H1 (cell line): ENCODE results near the gene ZNF689. TPM values are rescaled to one million over a fixed set of nuclear protein-coding genes. Genes with fewer than 3 reads are reported as not detected.

Source experiments
- CTCF ChIA-PET: fragments of 300-600 bp; sonication (Branson Sonifier 250); formaldehyde crosslinking; loops from one replicate; lab custom pipeline; 2021; ENCODE audit not compliant: partially characterized antibody; lab: Charles Lee
- POLR2A ChIA-PET: fragments of 300-600 bp; sonication (Branson Sonifier 250); formaldehyde crosslinking; loops from one replicate; lab custom pipeline; 2021; ENCODE audit warnings: inconsistent platforms; ENCODE audit not compliant: partially characterized antibody; lab: Charles Lee
- DNase-seq, 2 experiments: peaks; one replicate each; pipeline versions ENCODE4 v3.0.0 to v3.0.0-alpha.2; 2010 to 2022; ENCODE audit warnings: low spot score in 2 of 2, low read depth in 1 of 2, mixed read lengths in 1 of 2
- FAIRE-seq: peaks from 2 replicates; lab custom pipeline; 2011; peaks lifted over from hg19 to GRCh38; lab: Jason Lieb, UNC
- H2AFZ ChIP-seq: 2 replicates; pipeline ENCODE4 v1.8.1; 2012; ENCODE audit warnings: low read length, inconsistent platforms
- H2AK5ac ChIP-seq: 2 replicates; pipeline ENCODE4 v1.6.1; 2013; ENCODE audit warnings: low read depth, low read length
- H2BK120ac ChIP-seq: replicated peaks from 2 replicates; pipeline ENCODE3; 2013; ENCODE audit warnings: low read depth, low read length, inconsistent platforms
- H2BK12ac ChIP-seq: 2 replicates; pipeline ENCODE4 v1.6.1; 2013; ENCODE audit warnings: low read depth, low read length
- H2BK15ac ChIP-seq: 2 replicates; pipeline ENCODE4 v1.6.1; 2013; ENCODE audit warnings: low read length
- H2BK20ac ChIP-seq: 2 replicates; pipeline ENCODE4 v1.6.1; 2013; ENCODE audit warnings: low read length
- H2BK5ac ChIP-seq: 2 replicates; pipeline ENCODE4 v1.6.1; 2013; ENCODE audit warnings: low read depth, low read length
- H3K14ac ChIP-seq: 2 replicates; pipeline ENCODE4 v1.6.1; 2013; ENCODE audit warnings: inconsistent platforms; ENCODE audit not compliant: insufficient read length
- H3K18ac ChIP-seq: 2 replicates; pipeline ENCODE4 v1.6.1; 2013; ENCODE audit warnings: low read length; ENCODE audit errors: extremely low read depth
- H3K23ac ChIP-seq: 2 replicates; pipeline ENCODE4 v1.6.1; 2013; ENCODE audit warnings: inconsistent platforms; ENCODE audit not compliant: insufficient read length
- H3K23me2 ChIP-seq: 2 replicates; pipeline ENCODE4 v1.6.1; 2013; ENCODE audit warnings: low read depth, low read length
- H3K27ac ChIP-seq: 2 replicates; pipeline ENCODE4 v1.6.1; 2011; ENCODE audit warnings: low read depth, low read length, inconsistent platforms
- H3K27me3 ChIP-seq, 4 experiments: replicated peaks in 1 of 4; 1 replicate in 1 of 4; 2 replicates in 3 of 4; pipeline versions ENCODE4 v1.6.1 to v1.8.1; 2011 to 2013; ENCODE audit warnings: low read length in 3 of 4, mild to moderate bottlenecking in 3 of 4, inconsistent platforms in 2 of 4, mixed read lengths in 2 of 4, moderate library complexity in 1 of 4; ENCODE audit not compliant: control insufficient read depth in 3 of 4, insufficient read depth in 3 of 4; ENCODE audit errors: extremely low read depth in 1 of 4
- H3K36me3 ChIP-seq, 4 experiments: 2 replicates each; pipeline versions ENCODE4 v1.6.1 to v1.8.1; 2011 to 2013; ENCODE audit warnings: mild to moderate bottlenecking in 4 of 4, low read length in 3 of 4, moderate library complexity in 2 of 4, control low read depth in 1 of 4, inconsistent platforms in 1 of 4; ENCODE audit not compliant: insufficient read depth in 4 of 4, control insufficient read depth in 2 of 4
- H3K4ac ChIP-seq: replicated peaks from 2 replicates; pipeline ENCODE3; 2013; ENCODE audit warnings: low read length, low read depth, mixed read lengths, inconsistent platforms; ENCODE audit not compliant: insufficient read length
- H3K4me1 ChIP-seq, 4 experiments: replicated peaks in 1 of 4; 1 replicate in 1 of 4; 2 replicates in 3 of 4; pipeline versions ENCODE4 v1.6.1 to v1.8.1; 2011 to 2013; ENCODE audit warnings: low read length in 3 of 4, inconsistent platforms in 2 of 4, mixed read lengths in 1 of 4; ENCODE audit not compliant: insufficient read depth in 4 of 4, control insufficient read depth in 3 of 4
- H3K4me2 ChIP-seq, 2 experiments: 2 replicates each; pipeline versions ENCODE4 v1.6.1 to v1.8.1; 2011 to 2013; ENCODE audit warnings: low read depth in 2 of 2, low read length in 2 of 2, control low read depth in 1 of 2, inconsistent platforms in 1 of 2, mild to moderate bottlenecking in 1 of 2; ENCODE audit not compliant: insufficient read depth in 1 of 2
- H3K4me3 ChIP-seq, 4 experiments: fragments of 200-600, 300-600 bp in 1 of 4; sonication (generic), shearing (Covaris generic), sonication (Bioruptor Twin) in 1 of 4; 2 replicates each; pipeline versions ENCODE4 v1.5.1 to v1.8.1; 2011 to 2016; ENCODE audit warnings: low read length in 4 of 4, low read depth in 3 of 4, control low read depth in 2 of 4, inconsistent platforms in 2 of 4, mild to moderate bottlenecking in 2 of 4, mixed read lengths in 1 of 4, moderate library complexity in 1 of 4; ENCODE audit not compliant: insufficient read depth in 2 of 4; ENCODE audit errors: extremely low read depth in 1 of 4
- H3K56ac ChIP-seq: replicated peaks from 2 replicates; pipeline ENCODE3; 2013; ENCODE audit warnings: low read depth, mild to moderate bottlenecking, mixed read lengths, low read length, inconsistent platforms; ENCODE audit not compliant: insufficient read length
- H3K79me1 ChIP-seq: 2 replicates; pipeline ENCODE4 v1.6.1; 2013; ENCODE audit warnings: low read depth, low read length, control low read depth
- H3K79me2 ChIP-seq, 2 experiments: 2 replicates each; pipeline versions ENCODE4 v1.6.1 to v1.8.1; 2012 to 2013; ENCODE audit warnings: low read length in 2 of 2, mild to moderate bottlenecking in 2 of 2, inconsistent platforms in 1 of 2; ENCODE audit not compliant: insufficient read depth in 2 of 2, control insufficient read depth in 1 of 2
- H3K9ac ChIP-seq, 4 experiments: replicated peaks in 1 of 4; 1 replicate in 1 of 4; 2 replicates in 3 of 4; pipeline versions ENCODE4 v1.6.1 to v1.8.1; 2011 to 2013; ENCODE audit warnings: low read depth in 3 of 4, low read length in 3 of 4, control low read depth in 2 of 4, mild to moderate bottlenecking in 2 of 4, moderate library complexity in 2 of 4, inconsistent platforms in 1 of 4; ENCODE audit errors: extremely low read depth in 1 of 4
- H3K9me3 ChIP-seq, 2 experiments: 2 replicates each; pipeline versions ENCODE4 v1.6.1 to v1.8.1; 2012 to 2013; ENCODE audit warnings: mild to moderate bottlenecking in 2 of 2, moderate library complexity in 2 of 2, control low read depth in 1 of 2, inconsistent platforms in 1 of 2, low read depth in 1 of 2, low read length in 1 of 2, mixed read lengths in 1 of 2; ENCODE audit not compliant: insufficient read depth in 2 of 2
- H4K20me1 ChIP-seq, 2 experiments: replicated peaks in 1 of 2; 2 replicates each; pipeline versions ENCODE3 to v1.8.1; 2011 to 2013; ENCODE audit warnings: inconsistent platforms in 2 of 2, low read length in 2 of 2, mild to moderate bottlenecking in 1 of 2; ENCODE audit not compliant: insufficient read depth in 2 of 2, control insufficient read depth in 1 of 2
- H4K5ac ChIP-seq: 2 replicates; pipeline ENCODE4 v1.6.1; 2013; ENCODE audit warnings: low read length, low read depth, mixed read lengths, inconsistent platforms; ENCODE audit not compliant: insufficient read length
- H4K8ac ChIP-seq: 2 replicates; pipeline ENCODE4 v1.8.0; 2013; ENCODE audit warnings: mild to moderate bottlenecking, moderate library complexity, low read length, inconsistent platforms; ENCODE audit not compliant: insufficient read depth; ENCODE audit errors: extremely low read depth
- H4K91ac ChIP-seq: replicated peaks from 2 replicates; pipeline ENCODE3; 2013; ENCODE audit warnings: low read length, mixed read lengths, inconsistent platforms; ENCODE audit not compliant: insufficient read length
- CEBPB ChIP-seq: IDR thresholded peaks from 2 replicates; pipeline ENCODE4 v1.6.1; 2012; ENCODE audit warnings: low read depth, low read length
- JUND ChIP-seq: IDR thresholded peaks from 2 replicates; pipeline ENCODE4 v1.6.1; 2011; ENCODE audit warnings: mild to moderate bottlenecking, improper control_type of control experiment, low read length
- RBBP5 ChIP-seq: IDR thresholded peaks from 2 replicates; pipeline ENCODE4 v1.7.1; 2012; ENCODE audit warnings: low read depth, mild to moderate bottlenecking, inconsistent platforms, low read length, moderate library complexity, borderline replicate concordance
- RFX5 ChIP-seq: IDR thresholded peaks from 2 replicates; pipeline ENCODE4 v1.6.1; 2011; ENCODE audit warnings: low read depth, low read length, improper control_type of control experiment, borderline replicate concordance
- RXRA ChIP-seq: IDR thresholded peaks from 2 replicates; pipeline ENCODE4 v1.6.1; 2011; ENCODE audit warnings: low read depth, mild to moderate bottlenecking, low read length, moderate library complexity; ENCODE audit not compliant: insufficient read depth
- SIN3A ChIP-seq, 2 experiments: IDR thresholded peaks in 1 of 2; conservative IDR thresholded peaks in 1 of 2; 2 replicates each; pipeline ENCODE4 v1.6.1; 2011 to 2012; ENCODE audit warnings: low read length in 2 of 2, improper control_type of control experiment in 1 of 2, low read depth in 1 of 2, mild to moderate bottlenecking in 1 of 2
- SP4 ChIP-seq: IDR thresholded peaks from 2 replicates; pipeline ENCODE4 v1.6.1; 2012; ENCODE audit warnings: low read length, inconsistent platforms
- SRF ChIP-seq: IDR thresholded peaks from 2 replicates; pipeline ENCODE4 v1.6.1; 2011; ENCODE audit warnings: mild to moderate bottlenecking, low read depth, low read length, moderate library complexity
- SUZ12 ChIP-seq: fragments of 200-600 bp; sonication (generic); IDR thresholded peaks from 2 replicates; pipeline ENCODE4 v1.6.1; 2012; ENCODE audit warnings: mild to moderate bottlenecking, inconsistent platforms, low read length, moderate library complexity, mixed read lengths
- TAF1 ChIP-seq: IDR thresholded peaks from 2 replicates; pipeline ENCODE4 v1.6.1; 2011; ENCODE audit warnings: mild to moderate bottlenecking, low read depth, low read length
- WGBS, 2 experiments: shearing (Covaris generic) in 1 of 2; methylation state at CpG; one replicate each; pipeline versions ENCODE4 v1.1.6 to v1.1.7; 2013 to 2015; ENCODE audit warnings: low lambda C conversion rate in 2 of 2, mixed read lengths in 2 of 2, inconsistent platforms in 1 of 2, low coverage in 1 of 2, missing lambda C conversion rate in 1 of 2; ENCODE audit not compliant: insufficient replicate concordance in 2 of 2, insufficient coverage in 1 of 2, insufficient read length in 1 of 2; ENCODE audit errors: extremely low coverage in 1 of 2, missing lambda C conversion rate in 1 of 2; 5-methylcytosine and 5-hydroxymethylcytosine counted together
- polyA plus RNA-seq, 7 experiments: library from polyadenylated mRNA; depleted of rRNA in 3 of 7; stranded (reverse) in 5 of 7; unstranded in 2 of 7; fragments of >200 nt in 5 of 7; fragments of 200-250 nt in 2 of 7; gene quantifications; 1 replicate in 5 of 7; 2 replicates in 1 of 7; 4 replicates in 1 of 7; pipeline versions ENCODE4 v1.2.1 to v1.2.3, GENCODE V29; 2011 to 2013; ENCODE audit warnings: missing spikeins in 2 of 7, mixed read lengths in 2 of 7
- total RNA-seq: library from RNA; stranded (reverse); fragmentation: NEBNext Ultra II Directional; extraction: Animal tissue kit (Norgen Biotek cat#: 25700); gene quantifications from 2 replicates; pipeline ENCODE4 v1.2.1, GENCODE V29; 2021
- TF ChIP-seq, protein P1 (sequence below): IDR thresholded peaks from 2 replicates; pipeline ENCODE4 v1.6.1; 2012; ENCODE audit warnings: low read length, inconsistent platforms

Gene ZNF689
- total and polyA plus RNA-seq, 2 of the 8 experiments (the other 6 are each of a cell fraction or from before 2014, with no cell fraction given), result 14.3 to 15.3 TPM

GRCh38 chr16:30600215-30600614, 10.0 kb downstream of the ZNF689 start:
- H4K20me1 ChIP-seq, result peaks cover 0 to 2% of the 10 kb centered on the region in 2 experiments
- no peak overlapping the region for H2BK12ac ChIP-seq
- H3K56ac ChIP-seq, result no peak overlapping the region
- H2AK5ac ChIP-seq, result no peak overlapping the region
- no peak overlapping the region for H2BK120ac ChIP-seq
- H3K79me2 ChIP-seq, result no peaks in the 10 kb centered on the region
- H2AFZ ChIP-seq, result no peak overlapping the region
- no peaks in the 10 kb centered on the region; the same call in 1 of the 2 replicates for H3K79me1 ChIP-seq
- peaks cover 2 to 22% (median 19%) of the 10 kb centered on the region in 4 experiments; a peak in 7 of 8 replicates for H3K36me3 ChIP-seq
- no peak for DNase-seq
- no peak overlapping the region for H3K27ac ChIP-seq
- no peak overlapping the region for H3K4me2 ChIP-seq
- no peak overlapping the region for H3K9ac ChIP-seq
- POLR2A ChIA-PET, result interaction anchor here (1.2 to 6.7 kb wide), 7 partner anchors 9 to 193 kb away, joined by 3 to 85 read pairs (median 4); partner anchors contain the start of genes ZNF688, ZNF689, ZNF747 and ZNF771
- H3K4ac ChIP-seq, result no peak overlapping the region
- no peak for FAIRE-seq
- no peak overlapping the region for H2BK5ac ChIP-seq
- H4K91ac ChIP-seq, result no peak overlapping the region
- no peak overlapping the region for H3K18ac ChIP-seq
- H2BK20ac ChIP-seq, result no peak overlapping the region
- no peaks in the 10 kb centered on the region for H3K9me3 ChIP-seq
- no peak overlapping the region for H3K23ac ChIP-seq
- no peaks in the 10 kb centered on the region for H3K27me3 ChIP-seq
- H4K8ac ChIP-seq, result no peak overlapping the region
- no peaks in the 10 kb centered on the region for H3K4me1 ChIP-seq
- WGBS, 2 experiments, result 90% methylated on average over 3 of the region's 3 CpGs; no CpG with 5 or more reads in 1 of the 2 experiments
- CTCF ChIA-PET, result interaction anchor here (0.6 to 7.6 kb wide), 7 partner anchors 9 to 151 kb away, joined by 3 to 42 read pairs (median 9); no protein-coding TSS in a partner anchor
- no peak overlapping the region for H3K4me3 ChIP-seq
- no peak overlapping the region for H2BK15ac ChIP-seq
- no peaks in the 10 kb centered on the region for H3K23me2 ChIP-seq
- H4K5ac ChIP-seq, result no peak overlapping the region
- H3K14ac ChIP-seq, result no peak overlapping the region
- TF ChIP-seq RFX5 (no peak), RBBP5 (no peak), SRF (no peak), SUZ12 (no peak), SP4 (no peak), RXRA (no peak), CEBPB (no peak), SIN3A (conservative IDR thresholded peaks at IDR 0.05 in 1 of 2, IDR thresholded peaks at IDR 0.05 in 1 of 2; ENCODE audit: low read depth in 1 of 2, low read length in 2 of 2) (no peak), TAF1 (no peak), JUND (no peak)
- TF ChIP-seq, protein P1, sequence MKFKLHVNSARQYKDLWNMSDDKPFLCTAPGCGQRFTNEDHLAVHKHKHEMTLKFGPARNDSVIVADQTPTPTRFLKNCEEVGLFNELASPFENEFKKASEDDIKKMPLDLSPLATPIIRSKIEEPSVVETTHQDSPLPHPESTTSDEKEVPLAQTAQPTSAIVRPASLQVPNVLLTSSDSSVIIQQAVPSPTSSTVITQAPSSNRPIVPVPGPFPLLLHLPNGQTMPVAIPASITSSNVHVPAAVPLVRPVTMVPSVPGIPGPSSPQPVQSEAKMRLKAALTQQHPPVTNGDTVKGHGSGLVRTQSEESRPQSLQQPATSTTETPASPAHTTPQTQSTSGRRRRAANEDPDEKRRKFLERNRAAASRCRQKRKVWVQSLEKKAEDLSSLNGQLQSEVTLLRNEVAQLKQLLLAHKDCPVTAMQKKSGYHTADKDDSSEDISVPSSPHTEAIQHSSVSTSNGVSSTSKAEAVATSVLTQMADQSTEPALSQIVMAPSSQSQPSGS, result no peak
